Subcutaneous abdominal adipose tissue (tissue), 5 donors: ENCODE data around the gene TP73.

Source experiments
- H3K27ac ChIP-seq: one replicate; pipeline ENCODE4 v1.7.0; 2013; ENCODE audit warnings: low read depth, mild to moderate bottlenecking, inconsistent platforms, low read length, moderate library complexity
- H3K27me3 ChIP-seq, 5 donors: one replicate each; pipeline ENCODE4 v1.7.0; 2013; ENCODE audit warnings: low read length in 5 of 5, inconsistent platforms in 1 of 5; ENCODE audit not compliant: control insufficient read depth in 5 of 5, insufficient read depth in 4 of 5
- H3K36me3 ChIP-seq, 5 donors: one replicate each; pipeline ENCODE4 v1.7.0; 2013; ENCODE audit warnings: low read length in 5 of 5; ENCODE audit not compliant: control insufficient read depth in 5 of 5, insufficient read depth in 5 of 5
- H3K4me1 ChIP-seq, 5 donors: one replicate each; pipeline ENCODE4 v1.7.0; 2013; ENCODE audit warnings: low read length in 5 of 5, mild to moderate bottlenecking in 3 of 5, moderate library complexity in 1 of 5; ENCODE audit not compliant: control insufficient read depth in 5 of 5, insufficient read depth in 5 of 5
- H3K4me3 ChIP-seq, 5 donors: one replicate each; pipeline ENCODE4 v1.7.0; 2013; ENCODE audit warnings: low read length in 5 of 5, low read depth in 1 of 5
- H3K9ac ChIP-seq, 5 donors: one replicate each; pipeline ENCODE4 v1.7.0; 2013; ENCODE audit warnings: low read length in 5 of 5, mild to moderate bottlenecking in 4 of 5, moderate library complexity in 3 of 5
- H3K9me3 ChIP-seq, 5 donors: one replicate each; pipeline ENCODE4 v1.7.0; 2013; ENCODE audit warnings: low read length in 5 of 5; ENCODE audit not compliant: control insufficient read depth in 5 of 5
- donor health status: healthy.
- donor health status: healthy.
- donor health status: healthy.
- donor health status: healthy.
- donor health status: healthy.

Gene TP73

GRCh38 chr1:3713840-3714239, 61.5 kb downstream of the TP73 start:
- Histone ChIP-seq H3K4me1 (peaks cover 0 to 4% (median 0%) of the 10 kb centered on the region in 5 donors), H3K9me3 (no peaks in the 10 kb centered on the region)

GRCh38 chr1:3714284-3714741, 62.0 kb downstream of the TP73 start:
- no peak overlapping the region for H3K9ac ChIP-seq
- peaks cover 48 to 73% (median 57%) of the 10 kb centered on the region in 5 donors for H3K27me3 ChIP-seq

More at GRCh38 chr1:3713840-3714239, 61.5 kb downstream of the TP73 start:
- Histone ChIP-seq H3K4me3 (no peak overlapping the region), H3K36me3 (no peaks in the 10 kb centered on the region), H3K27ac (no peak overlapping the region), H3K9ac (no peak overlapping the region), H3K27me3 (peaks cover 49 to 73% (median 57%) of the 10 kb centered on the region in 5 donors)

GRCh38 chr1:3714814-3715213, 62.5 kb downstream of the TP73 start:
- no peaks in the 10 kb centered on the region for H3K36me3 ChIP-seq

More at GRCh38 chr1:3714284-3714741, 62.0 kb downstream of the TP73 start:
- Histone ChIP-seq H3K9me3 (no peaks in the 10 kb centered on the region), H3K4me3 (no peak overlapping the region), H3K4me1 (peaks cover 0 to 4% (median 0%) of the 10 kb centered on the region in 5 donors), H3K27ac (no peak overlapping the region), H3K36me3 (no peaks in the 10 kb centered on the region)

GRCh38 chr1:3716351-3716750, 64.0 kb downstream of the TP73 start:
- Histone ChIP-seq H3K27ac (no peak overlapping the region), H3K27me3 (peaks cover 37 to 63% (median 47%) of the 10 kb centered on the region in 5 donors), H3K4me3 (no peak overlapping the region), H3K36me3 (no peaks in the 10 kb centered on the region), H3K4me1 (peaks cover 0 to 4% (median 0%) of the 10 kb centered on the region in 5 donors), H3K9ac (no peak overlapping the region), H3K9me3 (no peaks in the 10 kb centered on the region)

More at GRCh38 chr1:3714814-3715213, 62.5 kb downstream of the TP73 start:
- peaks cover 43 to 71% (median 55%) of the 10 kb centered on the region in 5 donors for H3K27me3 ChIP-seq
- no peak overlapping the region for H3K4me3 ChIP-seq
- peaks cover 0 to 4% (median 0%) of the 10 kb centered on the region in 5 donors for H3K4me1 ChIP-seq
- no peak overlapping the region for H3K9ac ChIP-seq
- no peak overlapping the region for H3K27ac ChIP-seq
- no peaks in the 10 kb centered on the region for H3K9me3 ChIP-seq

- no peaks in the 10 kb centered on the region for H3K36me3 ChIP-seq
- H3K4me1 ChIP-seq = peaks cover 0 to 4% (median 0%) of the 10 kb centered on the region in 5 donors
- H3K27me3 ChIP-seq = peaks cover 30 to 55% (median 39%) of the 10 kb centered on the region in 5 donors
- H3K9me3 ChIP-seq = no peaks in the 10 kb centered on the region
- no peak overlapping the region for H3K4me3 ChIP-seq
- H3K27ac ChIP-seq = no peak overlapping the region
- H3K9ac ChIP-seq = no peak overlapping the region
These were observed 64.9 kb downstream of the TP73 start for GRCh38 chr1:3717041-3717714.

GRCh38 chr1:3717715-3718601, 65.6 kb downstream of the TP73 start:
- no peaks in the 10 kb centered on the region for H3K9me3 ChIP-seq
- peaks cover 0 to 4% (median 0%) of the 10 kb centered on the region in 5 donors for H3K4me1 ChIP-seq
- H3K36me3 ChIP-seq = no peaks in the 10 kb centered on the region
- no peak overlapping the region for H3K4me3 ChIP-seq
- H3K9ac ChIP-seq = no peak overlapping the region
- peaks cover 28 to 50% (median 36%) of the 10 kb centered on the region in 5 donors for H3K27me3 ChIP-seq
- no peak overlapping the region for H3K27ac ChIP-seq

GRCh38 chr1:3718764-3719163, 66.4 kb downstream of the TP73 start:
- H3K9ac ChIP-seq = no peak overlapping the region
- peaks cover 28 to 50% (median 36%) of the 10 kb centered on the region in 5 donors for H3K27me3 ChIP-seq
- no peak overlapping the region for H3K4me3 ChIP-seq
- H3K9me3 ChIP-seq = no peaks in the 10 kb centered on the region
- H3K36me3 ChIP-seq = no peaks in the 10 kb centered on the region
- no peak overlapping the region for H3K27ac ChIP-seq
- H3K4me1 ChIP-seq = peaks cover 0 to 4% (median 0%) of the 10 kb centered on the region in 5 donors

- H3K27me3 ChIP-seq = peaks cover 7 to 36% (median 21%) of the 10 kb centered on the region in 5 donors
- H3K4me1 ChIP-seq = no peaks in the 10 kb centered on the region
- H3K9ac ChIP-seq = no peak overlapping the region
- H3K27ac ChIP-seq = no peak overlapping the region
- H3K36me3 ChIP-seq = no peaks in the 10 kb centered on the region
- no peaks in the 10 kb centered on the region for H3K9me3 ChIP-seq
- H3K4me3 ChIP-seq = no peak overlapping the region
These were observed 69.7 kb downstream of the TP73 start for GRCh38 chr1:3721955-3722465.

- Histone ChIP-seq H3K36me3 (no peaks in the 10 kb centered on the region), H3K4me1 (no peaks in the 10 kb centered on the region), H3K4me3 (no peak overlapping the region), H3K9me3 (no peaks in the 10 kb centered on the region), H3K27ac (no peak overlapping the region), H3K9ac (no peak overlapping the region), H3K27me3 (peaks cover 3 to 35% (median 22%) of the 10 kb centered on the region in 5 donors)
These were observed 70.5 kb downstream of the TP73 start for GRCh38 chr1:3722846-3723245.
